ENCODE results near the gene DNAH6.

DNAH6 gene

GRCh38 chr2:84701880-84702279, 185.6 kb downstream of the DNAH6 start:
- Histone ChIP-seq H3K9me2 (ENCODE audit: low read depth, low read length) (no peaks in the 10 kb centered on the region), H3K79me2 (ENCODE audit: insufficient read depth, low read length) (no peaks in the 10 kb centered on the region), H3K9ac (ENCODE audit: low read length) (no peak overlapping the region), H2AFZ (ENCODE audit: low read length) (no peak overlapping the region), H3K27ac (ENCODE audit: low read depth, low read length, poor library complexity, severe bottlenecking) (no peak overlapping the region), H3K4me3 (ENCODE audit: low read depth, low read length, poor library complexity, severe bottlenecking) (no peak overlapping the region), H3K36me3 (ENCODE audit: insufficient read depth, low read length) (no peaks in the 10 kb centered on the region), H3K27me3 (ENCODE audit: insufficient read depth, low read length) (no peaks in the 10 kb centered on the region), H3K4me2 (ENCODE audit: low read length) (no peak overlapping the region), H3K9me3 (ENCODE audit: low read length) (0 out of 2 replicates have a peak, but pooled peaks cover 2% of the 10 kb centered on the region), H3F3A (ENCODE audit: insufficient read depth, low read length) (no peaks in the 10 kb centered on the region), H3K4me1 (ENCODE audit: insufficient read depth, low read length, severe bottlenecking) (no peaks in the 10 kb centered on the region), H4K20me1 (ENCODE audit: insufficient read depth, low read length) (no peaks in the 10 kb centered on the region)
- TF ChIP-seq EZH2 (IDR thresholded peaks at IDR 0.05; ENCODE audit: borderline replicate concordance, low read length) (no peak), CTCF (IDR thresholded peaks at IDR 0.05; ENCODE audit: low read length) (no peak)

GRCh38 chr2:84702941-84703340, 186.6 kb downstream of the DNAH6 start:
- Histone ChIP-seq H3F3A (ENCODE audit: insufficient read depth, low read length) (no peaks in the 10 kb centered on the region), H3K4me1 (ENCODE audit: insufficient read depth, low read length, severe bottlenecking) (no peaks in the 10 kb centered on the region), H3K4me2 (ENCODE audit: low read length) (no peak overlapping the region), H3K4me3 (ENCODE audit: low read depth, low read length, poor library complexity, severe bottlenecking) (no peak overlapping the region), H3K9me2 (ENCODE audit: low read depth, low read length) (no peaks in the 10 kb centered on the region), H3K9ac (ENCODE audit: low read length) (no peak overlapping the region), H2AFZ (ENCODE audit: low read length) (no peak overlapping the region), H3K79me2 (ENCODE audit: insufficient read depth, low read length) (no peaks in the 10 kb centered on the region), H3K36me3 (ENCODE audit: insufficient read depth, low read length) (no peaks in the 10 kb centered on the region), H4K20me1 (ENCODE audit: insufficient read depth, low read length) (no peaks in the 10 kb centered on the region), H3K27ac (ENCODE audit: low read depth, low read length, poor library complexity, severe bottlenecking) (no peak overlapping the region), H3K9me3 (ENCODE audit: low read length) (0 out of 2 replicates have a peak, but pooled peaks cover 2% of the 10 kb centered on the region), H3K27me3 (ENCODE audit: insufficient read depth, low read length) (no peaks in the 10 kb centered on the region)
- TF ChIP-seq CTCF (IDR thresholded peaks at IDR 0.05; ENCODE audit: low read length): no peak
- TF ChIP-seq EZH2 (IDR thresholded peaks at IDR 0.05; ENCODE audit: borderline replicate concordance, low read length): no peak

GRCh38 chr2:84703831-84704230, 187.5 kb downstream of the DNAH6 start:
- Histone ChIP-seq H3K4me2 (ENCODE audit: low read length) (no peak overlapping the region), H3F3A (ENCODE audit: insufficient read depth, low read length) (no peaks in the 10 kb centered on the region), H3K9me2 (ENCODE audit: low read depth, low read length) (no peaks in the 10 kb centered on the region), H3K27me3 (ENCODE audit: insufficient read depth, low read length) (no peaks in the 10 kb centered on the region), H3K27ac (ENCODE audit: low read depth, low read length, poor library complexity, severe bottlenecking) (no peak overlapping the region), H3K9me3 (ENCODE audit: low read length) (0 out of 2 replicates have a peak, but pooled peaks cover 2% of the 10 kb centered on the region), H3K9ac (ENCODE audit: low read length) (no peak overlapping the region), H3K79me2 (ENCODE audit: insufficient read depth, low read length) (no peaks in the 10 kb centered on the region), H4K20me1 (ENCODE audit: insufficient read depth, low read length) (no peaks in the 10 kb centered on the region), H2AFZ (ENCODE audit: low read length) (no peak overlapping the region), H3K36me3 (ENCODE audit: insufficient read depth, low read length) (no peaks in the 10 kb centered on the region), H3K4me1 (ENCODE audit: insufficient read depth, low read length, severe bottlenecking) (no peaks in the 10 kb centered on the region), H3K4me3 (ENCODE audit: low read depth, low read length, poor library complexity, severe bottlenecking) (no peak overlapping the region)
- TF ChIP-seq CTCF (IDR thresholded peaks at IDR 0.05; ENCODE audit: low read length) (no peak), EZH2 (IDR thresholded peaks at IDR 0.05; ENCODE audit: borderline replicate concordance, low read length) (no peak)
